ENCODE data around the gene MRPS18B. TPM values are rescaled to one million over a fixed set of nuclear protein-coding genes. Genes with fewer than 3 reads are reported as not detected.

Gene MRPS18B
- total and polyA plus RNA-seq, 2 of the 13 experiments (the other 11 are each of a cell fraction or from before 2014, with no cell fraction given), result 125 to 131 TPM

DNA sequence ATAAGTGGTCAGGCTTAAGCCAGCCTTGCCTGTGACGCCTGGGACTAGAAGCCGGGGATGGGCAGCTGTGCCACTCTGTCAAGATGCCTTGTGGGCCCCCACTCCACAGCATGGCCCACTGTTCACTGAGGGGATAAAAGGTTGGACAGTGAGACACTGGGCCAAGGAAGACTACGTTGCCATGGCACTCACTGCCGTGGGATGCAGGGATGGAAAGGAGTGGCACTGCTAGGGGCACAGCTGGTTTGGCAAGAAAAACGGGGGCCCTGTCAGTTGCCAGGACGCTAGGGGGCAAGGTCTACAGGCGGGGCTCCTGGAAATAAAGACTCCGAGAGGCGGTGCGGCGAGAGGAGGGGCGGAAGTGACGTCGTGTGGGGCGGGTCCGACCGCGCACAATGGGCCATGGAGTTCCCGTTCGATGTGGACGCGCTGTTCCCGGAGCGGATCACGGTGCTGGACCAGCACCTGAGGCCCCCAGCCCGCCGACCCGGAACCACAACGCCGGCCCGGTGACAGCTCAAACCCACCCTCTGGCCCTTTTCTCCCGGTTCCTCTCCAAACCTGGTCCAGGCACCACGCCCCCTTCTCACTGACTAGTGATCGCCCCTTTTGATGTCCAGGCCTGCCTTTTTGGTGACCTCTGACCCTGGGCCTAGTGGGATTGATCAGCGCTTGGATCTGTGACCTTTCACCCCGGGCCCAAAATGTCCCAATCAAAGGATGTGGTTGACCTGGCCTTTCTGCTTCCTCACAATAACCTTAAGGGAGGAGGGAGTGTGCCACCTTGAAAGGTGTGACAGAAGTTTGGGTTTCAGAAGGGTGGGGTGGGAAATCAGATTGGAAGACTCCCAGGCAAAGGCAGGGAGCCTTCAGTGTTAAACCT lies 9.1 kb downstream of the MRPS18B start, which contains the start of gene ATAT1 (continued):
- TF ChIP-seq ZMYM4 (CRISPR knock-in tag; IDR thresholded peaks at IDR 0.05) (peak; percentile 88), NR1H2 (CRISPR knock-in tag; IDR thresholded peaks at IDR 0.05; ENCODE audit: borderline replicate concordance, low read depth) (no peak; the same call in 1 of the 2 replicates), ZNF552 (CRISPR knock-in tag; IDR thresholded peaks at IDR 0.05; ENCODE audit: borderline replicate concordance) (no peak), KAT2B (IDR thresholded peaks at IDR 0.05; ENCODE audit: borderline replicate concordance, low read depth, low read length) (no peak), PLRG1 (conservative IDR thresholded peaks at IDR 0.05) (no peak), PHF20 (CRISPR knock-in tag; IDR thresholded peaks at IDR 0.05) (peak; percentile 90), NFYB (CRISPR knock-in tag; IDR thresholded peaks at IDR 0.05) (peak; percentile 53), ZIK1 (CRISPR knock-in tag; IDR thresholded peaks at IDR 0.05; ENCODE audit: borderline replicate concordance, low read depth) (peak; percentile 60; the same call in 1 of the 2 replicates), ZNF432 (CRISPR knock-in tag; IDR thresholded peaks at IDR 0.05; ENCODE audit: borderline replicate concordance) (no peak), ATF1 (CRISPR knock-in tag; IDR thresholded peaks at IDR 0.05) (peak; percentile 91), KLF12 (CRISPR knock-in tag; IDR thresholded peaks at IDR 0.05; ENCODE audit: borderline replicate concordance) (peak; percentile 86; the same call in 1 of the 2 replicates), ZNF761 (CRISPR knock-in tag; conservative IDR thresholded peaks at IDR 0.05) (peak; percentile 47; the same call in 1 of the 2 replicates), HES4 (CRISPR knock-in tag; IDR thresholded peaks at IDR 0.05; ENCODE audit: borderline replicate concordance) (peak; percentile 67; the same call in 1 of the 2 replicates), TGIF2 (CRISPR knock-in tag; IDR thresholded peaks at IDR 0.05) (peak; percentile 87), RAD21 (CRISPR knock-in tag; IDR thresholded peaks at IDR 0.05) (peak; percentile 74)
- TF ChIP-seq, protein P1, sequence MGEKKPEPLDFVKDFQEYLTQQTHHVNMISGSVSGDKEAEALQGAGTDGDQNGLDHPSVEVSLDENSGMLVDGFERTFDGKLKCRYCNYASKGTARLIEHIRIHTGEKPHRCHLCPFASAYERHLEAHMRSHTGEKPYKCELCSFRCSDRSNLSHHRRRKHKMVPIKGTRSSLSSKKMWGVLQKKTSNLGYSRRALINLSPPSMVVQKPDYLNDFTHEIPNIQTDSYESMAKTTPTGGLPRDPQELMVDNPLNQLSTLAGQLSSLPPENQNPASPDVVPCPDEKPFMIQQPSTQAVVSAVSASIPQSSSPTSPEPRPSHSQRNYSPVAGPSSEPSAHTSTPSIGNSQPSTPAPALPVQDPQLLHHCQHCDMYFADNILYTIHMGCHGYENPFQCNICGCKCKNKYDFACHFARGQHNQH (CRISPR knock-in tag; IDR thresholded peaks at IDR 0.05), result peak; percentile 79; the same call in 1 of the 2 replicates
- TF ChIP-seq, protein P2, sequence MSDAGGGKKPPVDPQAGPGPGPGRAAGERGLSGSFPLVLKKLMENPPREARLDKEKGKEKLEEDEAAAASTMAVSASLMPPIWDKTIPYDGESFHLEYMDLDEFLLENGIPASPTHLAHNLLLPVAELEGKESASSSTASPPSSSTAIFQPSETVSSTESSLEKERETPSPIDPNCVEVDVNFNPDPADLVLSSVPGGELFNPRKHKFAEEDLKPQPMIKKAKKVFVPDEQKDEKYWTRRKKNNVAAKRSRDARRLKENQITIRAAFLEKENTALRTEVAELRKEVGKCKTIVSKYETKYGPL (CRISPR knock-in tag; IDR thresholded peaks at IDR 0.05), result no peak
- TF ChIP-seq, protein P3, sequence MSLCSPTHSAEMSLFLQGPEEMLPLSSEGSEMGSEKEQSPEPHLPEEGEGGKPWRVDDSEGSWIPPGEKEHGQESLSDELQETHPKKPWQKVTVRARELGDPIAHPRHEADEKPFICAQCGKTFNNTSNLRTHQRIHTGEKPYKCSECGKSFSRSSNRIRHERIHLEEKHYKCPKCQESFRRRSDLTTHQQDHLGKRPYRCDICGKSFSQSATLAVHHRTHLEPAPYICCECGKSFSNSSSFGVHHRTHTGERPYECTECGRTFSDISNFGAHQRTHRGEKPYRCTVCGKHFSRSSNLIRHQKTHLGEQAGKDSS (CRISPR knock-in tag; IDR thresholded peaks at IDR 0.05; ENCODE audit: borderline replicate concordance, low read depth), result peak; percentile 92; the same call in 1 of the 2 replicates
- TF ChIP-seq, protein P4, sequence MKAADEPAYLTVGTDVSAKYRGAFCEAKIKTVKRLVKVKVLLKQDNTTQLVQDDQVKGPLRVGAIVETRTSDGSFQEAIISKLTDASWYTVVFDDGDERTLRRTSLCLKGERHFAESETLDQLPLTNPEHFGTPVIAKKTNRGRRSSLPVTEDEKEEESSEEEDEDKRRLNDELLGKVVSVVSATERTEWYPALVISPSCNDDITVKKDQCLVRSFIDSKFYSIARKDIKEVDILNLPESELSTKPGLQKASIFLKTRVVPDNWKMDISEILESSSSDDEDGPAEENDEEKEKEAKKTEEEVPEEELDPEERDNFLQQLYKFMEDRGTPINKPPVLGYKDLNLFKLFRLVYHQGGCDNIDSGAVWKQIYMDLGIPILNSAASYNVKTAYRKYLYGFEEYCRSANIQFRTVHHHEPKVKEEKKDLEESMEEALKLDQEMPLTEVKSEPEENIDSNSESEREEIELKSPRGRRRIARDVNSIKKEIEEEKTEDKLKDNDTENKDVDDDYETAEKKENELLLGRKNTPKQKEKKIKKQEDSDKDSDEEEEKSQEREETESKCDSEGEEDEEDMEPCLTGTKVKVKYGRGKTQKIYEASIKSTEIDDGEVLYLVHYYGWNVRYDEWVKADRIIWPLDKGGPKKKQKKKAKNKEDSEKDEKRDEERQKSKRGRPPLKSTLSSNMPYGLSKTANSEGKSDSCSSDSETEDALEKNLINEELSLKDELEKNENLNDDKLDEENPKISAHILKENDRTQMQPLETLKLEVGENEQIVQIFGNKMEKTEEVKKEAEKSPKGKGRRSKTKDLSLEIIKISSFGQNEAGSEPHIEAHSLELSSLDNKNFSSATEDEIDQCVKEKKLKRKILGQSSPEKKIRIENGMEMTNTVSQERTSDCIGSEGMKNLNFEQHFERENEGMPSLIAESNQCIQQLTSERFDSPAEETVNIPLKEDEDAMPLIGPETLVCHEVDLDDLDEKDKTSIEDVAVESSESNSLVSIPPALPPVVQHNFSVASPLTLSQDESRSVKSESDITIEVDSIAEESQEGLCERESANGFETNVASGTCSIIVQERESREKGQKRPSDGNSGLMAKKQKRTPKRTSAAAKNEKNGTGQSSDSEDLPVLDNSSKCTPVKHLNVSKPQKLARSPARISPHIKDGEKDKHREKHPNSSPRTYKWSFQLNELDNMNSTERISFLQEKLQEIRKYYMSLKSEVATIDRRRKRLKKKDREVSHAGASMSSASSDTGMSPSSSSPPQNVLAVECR (CRISPR knock-in tag; IDR thresholded peaks at IDR 0.05; ENCODE audit: borderline replicate concordance), result peak; percentile 99

Measured in HepG2 (cell line).